WI38 (cell line): ENCODE measurements around the gene GTPBP4.
A peak's percentile ranks its signal among the peaks of the same experiment; 100 is the strongest.

Experiments
- H3K4me3 ChIP-seq: 2 replicates; pipeline ENCODE4 v1.5.1; 2011; ENCODE audit warnings: low read depth, mild to moderate bottlenecking, control low read depth, low read length
- CTCF ChIP-seq: IDR thresholded peaks from 2 replicates; pipeline ENCODE4 v1.5.1; 2012; ENCODE audit warnings: low read depth, mild to moderate bottlenecking, control low read depth, low read length

GTPBP4 gene

GRCh38 chr10:987870-988666 lies at the start of gene GTPBP4:
Gene GTPBP4, plus strand, starts transcription at chr10:988434. Its CDS starts 46 bp downstream, at chr10:988480.
- no peak for TF ChIP-seq CTCF
- peak within 1 kb of the TSS; percentile 100 for H3K4me3 ChIP-seq

- TF ChIP-seq CTCF, result no peak
- no peak overlapping the region for H3K4me3 ChIP-seq
These were observed 49.1 kb upstream of the GTPBP4 start for GRCh38 chr10:938941-939678.

- TF ChIP-seq CTCF, result no peak
- no peak overlapping the region for H3K4me3 ChIP-seq
These were observed 44.8 kb upstream of the GTPBP4 start for GRCh38 chr10:943334-944033.

- H3K4me3 ChIP-seq, result no peak overlapping the region
- TF ChIP-seq CTCF, result no peak
These were observed 44.0 kb upstream of the GTPBP4 start for GRCh38 chr10:944034-944831.

- no peak for TF ChIP-seq CTCF
- no peak overlapping the region for H3K4me3 ChIP-seq
These were observed 42.5 kb upstream of the GTPBP4 start for GRCh38 chr10:945778-946177.

GRCh38 chr10:947051-947450 lies 41.2 kb upstream of the GTPBP4 start:
- no peak overlapping the region for H3K4me3 ChIP-seq
- TF ChIP-seq CTCF, result no peak
